Measurements from ENCODE around the gene UNCX. TPM values are rescaled to one million over a fixed set of nuclear protein-coding genes. Genes with fewer than 3 reads are reported as not detected.

The UNCX gene
- total and polyA plus RNA-seq, 2 of the 4 experiments (the other 2 are of a cell fraction), result not detected

GRCh38 chr7:1220977-1221745 lies 11.5 kb upstream of the UNCX start:
- ChIA-PET CTCF (interaction anchor here (0.8 kb wide), 1 partner anchor 10 kb away, joined by 3 read pairs; no protein-coding TSS in a partner anchor), POLR2A (ENCODE audit: unreplicated experiment) (interaction anchor here (0.6 kb wide), 1 partner anchor 556 kb away, joined by 4 read pairs; no protein-coding TSS in a partner anchor)
- ATAC-seq (ENCODE audit: low read depth) (no peak), DNase-seq (no peak)
- Histone ChIP-seq H4K91ac (ENCODE audit: insufficient read depth, low read depth, low read length) (no peak overlapping the region), H3K56ac (ENCODE audit: extremely low read depth, insufficient read depth, low read length) (no peak overlapping the region), H4K20me1 (ENCODE audit: insufficient read depth, low read length) (no peaks in the 10 kb centered on the region; the same call in 1 of the 2 replicates), H3K9me3 (ENCODE audit: control insufficient read depth, insufficient read depth, low read length) (peaks cover 7% of the 10 kb centered on the region), H3K36me3 (ENCODE audit: control insufficient read depth, insufficient read depth, low read length) (no peaks in the 10 kb centered on the region), H2BK20ac (ENCODE audit: low read depth, low read length) (no peak overlapping the region), H3K27ac (ENCODE audit: insufficient read depth, low read length) (no peak overlapping the region), H2AFZ (replicated peaks; ENCODE audit: low read length, poor library complexity) (no peak overlapping the region), H3K23ac (ENCODE audit: low read depth, low read length) (no peak overlapping the region), H3K18ac (ENCODE audit: low read depth, low read length) (no peak overlapping the region), H3K9me1 (ENCODE audit: insufficient read depth, low read length) (no peaks in the 10 kb centered on the region), H3K14ac (replicated peaks; ENCODE audit: low read depth, low read length) (no peak overlapping the region), H3K4me1 (ENCODE audit: control insufficient read depth, insufficient read depth, low read length) (peaks cover 2% of the 10 kb centered on the region; the same call in 1 of the 2 replicates), H3K4me3 (ENCODE audit: insufficient read depth, low read depth, low read length) (no peak overlapping the region), H4K5ac (ENCODE audit: low read depth, low read length) (no peak overlapping the region), H2BK5ac (ENCODE audit: low read depth, low read length, poor library complexity, severe bottlenecking) (no peak overlapping the region), H3K9ac (ENCODE audit: low read depth, low read length) (no peak overlapping the region), H3K27me3 (ENCODE audit: control insufficient read depth, insufficient read depth, low read length) (peaks cover 70% of the 10 kb centered on the region), H3K79me1 (ENCODE audit: low read depth in 1 of 2, low read length in 2 of 2) (no peaks in the 10 kb centered on the region), H2AK5ac (ENCODE audit: low read depth, low read length) (no peak overlapping the region), H3K4ac (ENCODE audit: low read depth, low read length) (no peak overlapping the region), H4K8ac (ENCODE audit: low read depth in 2 of 2, low read length in 2 of 2) (no peak overlapping the region), H2AK9ac (replicated peaks; ENCODE audit: low read depth, low read length, poor library complexity) (peak overlapping the region; percentile 28), H2BK15ac (ENCODE audit: low read depth, low read length) (no peak overlapping the region), H3K4me2 (ENCODE audit: low read depth, low read length) (no peak overlapping the region), H2BK120ac (ENCODE audit: low read depth, low read length) (no peak overlapping the region)
- BruUV-seq (replicated peaks), result no TSS peak
- dilution Hi-C loops (cut with HindIII; ENCODE audit: low sequenced_read_pairs, unreplicated experiment) (no loop called here), in situ Hi-C loops (cut with MboI; ENCODE audit: low sequenced_read_pairs) (no loop called here), intact Hi-C loops (cut with micrococcal nuclease) (loop anchor here (10.0 kb wide), 1 partner anchor 194 kb away; no protein-coding TSS in a partner anchor)
- 50% methylated on average over 4 of the region's 22 CpGs; no CpG with 5 or more reads in 1 of the 2 experiments for WGBS, 2 experiments (ENCODE audit: extremely low coverage in 2 of 2, insufficient read length in 1 of 2)
- no peak for TF ChIP-seq CEBPB (IDR thresholded peaks at IDR 0.05; ENCODE audit: low read depth, low read length)
- TF ChIP-seq CHD1 (IDR thresholded peaks at IDR 0.05; ENCODE audit: low read depth, low read length), result no peak
- no peak for TF ChIP-seq BHLHE40 (IDR thresholded peaks at IDR 0.05; ENCODE audit: low read depth, low read length)
- TF ChIP-seq SMC3 (IDR thresholded peaks at IDR 0.05; ENCODE audit: low read depth, low read length), result no peak
- no peak for TF ChIP-seq FOS (IDR thresholded peaks at IDR 0.05; ENCODE audit: low read depth, low read length)
- no peak for TF ChIP-seq RCOR1 (IDR thresholded peaks at IDR 0.05; ENCODE audit: insufficient replicate concordance, low read length)
- no peak for TF ChIP-seq MAFK (IDR thresholded peaks at IDR 0.05; ENCODE audit: low read depth, low read length)
- no peak for TF ChIP-seq MAZ (IDR thresholded peaks at IDR 0.05; ENCODE audit: borderline replicate concordance, low read depth, low read length)
- TF ChIP-seq POLR2A (IDR thresholded peaks at IDR 0.05; ENCODE audit: low read depth, low read length), result no peak
- no peak for TF ChIP-seq RAD21 (IDR thresholded peaks at IDR 0.05; ENCODE audit: low read length)
- no peak for TF ChIP-seq NFE2L2 (IDR thresholded peaks at IDR 0.05; ENCODE audit: low read depth, low read length)
- no peak for TF ChIP-seq USF2 (IDR thresholded peaks at IDR 0.05; ENCODE audit: low read depth, low read length)
- TF ChIP-seq CTCF (conservative IDR thresholded peaks at IDR 0.05; ENCODE audit: low read depth, low read length), result no peak
- TF ChIP-seq ELK1 (IDR thresholded peaks at IDR 0.05; ENCODE audit: borderline replicate concordance, low read depth, low read length), result no peak
- no peak for TF ChIP-seq MXI1 (IDR thresholded peaks at IDR 0.05; ENCODE audit: borderline replicate concordance, low read depth, low read length)

Measured in IMR-90 (cell line).